Breast epithelium (tissue), 3 donors: ENCODE results near the gene SIGMAR1.

Source experiments
- CTCF ChIP-seq, 3 donors: fragments of 450-650 bp; IDR thresholded peaks; one replicate each; pipeline ENCODE4 v1.5.1; 2016 to 2017; ENCODE audit warnings: antibody characterized with exemption in 3 of 3, mild to moderate bottlenecking in 3 of 3, moderate library complexity in 3 of 3
- POLR2A ChIP-seq: fragments of 450-650 bp; IDR thresholded peaks from one replicate; pipeline ENCODE4 v1.6.1; 2016; ENCODE audit warnings: antibody characterized with exemption, mild to moderate bottlenecking, moderate library complexity
- POLR2AphosphoS5 ChIP-seq, 3 donors: sonication (generic); formaldehyde crosslinking; IDR thresholded peaks; one replicate each; pipeline ENCODE4 v1.6.1; 2017; ENCODE audit warnings: antibody characterized with exemption in 3 of 3

DNA sequence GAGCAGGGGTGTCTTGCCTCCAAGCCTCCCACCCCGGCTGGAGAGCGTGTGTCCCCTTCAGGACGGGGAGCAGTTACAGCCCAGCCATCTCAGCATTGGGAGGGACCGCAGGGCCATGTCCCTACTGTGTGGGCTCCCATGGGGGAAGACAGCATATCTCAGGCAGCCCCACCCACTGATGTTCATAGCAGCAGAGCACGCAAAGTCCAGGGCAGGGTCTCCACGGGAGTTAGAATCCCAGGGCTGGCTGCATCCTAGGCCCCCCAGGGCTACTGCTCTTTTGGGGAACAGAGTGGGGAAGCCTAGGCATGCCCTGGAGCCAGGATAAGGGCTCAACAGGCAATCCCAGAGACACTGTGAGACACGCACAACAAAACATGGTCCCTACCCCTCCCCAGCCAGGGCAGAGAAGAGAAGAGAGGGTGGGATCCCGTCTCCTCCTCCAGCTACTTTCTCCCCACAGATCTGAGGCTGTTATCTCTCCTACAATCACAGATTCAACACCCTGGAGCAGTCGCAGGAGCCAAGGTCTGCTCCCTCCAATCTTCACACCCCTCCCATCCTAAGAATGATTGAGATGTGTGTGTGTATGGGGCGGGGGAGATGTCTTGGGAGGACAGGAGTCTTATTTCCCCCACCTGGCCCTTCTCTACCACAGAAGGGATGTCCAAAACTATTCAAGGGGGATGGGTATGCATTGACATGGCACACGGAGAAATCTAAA lies 51.5 kb downstream of the SIGMAR1 start:
- no peak for TF ChIP-seq CTCF (IDR thresholded peaks at IDR 0.05)
- TF ChIP-seq POLR2A, result no peak
- no peak for TF ChIP-seq POLR2AphosphoS5 (IDR thresholded peaks at IDR 0.05)
